Femur (tissue), 1 donor: ENCODE results near the gene SLC12A4.
"Not testable (repeated sequence)": the region's sequence is repeated elsewhere in the genome, so short reads cannot be mapped to it uniquely, and the experiment has no call there.

ENCODE experiments used
- DNase-seq: peaks from one replicate; pipeline ENCODE4 v3.0.0-alpha.2; 2017

The SLC12A4 gene

DNA sequence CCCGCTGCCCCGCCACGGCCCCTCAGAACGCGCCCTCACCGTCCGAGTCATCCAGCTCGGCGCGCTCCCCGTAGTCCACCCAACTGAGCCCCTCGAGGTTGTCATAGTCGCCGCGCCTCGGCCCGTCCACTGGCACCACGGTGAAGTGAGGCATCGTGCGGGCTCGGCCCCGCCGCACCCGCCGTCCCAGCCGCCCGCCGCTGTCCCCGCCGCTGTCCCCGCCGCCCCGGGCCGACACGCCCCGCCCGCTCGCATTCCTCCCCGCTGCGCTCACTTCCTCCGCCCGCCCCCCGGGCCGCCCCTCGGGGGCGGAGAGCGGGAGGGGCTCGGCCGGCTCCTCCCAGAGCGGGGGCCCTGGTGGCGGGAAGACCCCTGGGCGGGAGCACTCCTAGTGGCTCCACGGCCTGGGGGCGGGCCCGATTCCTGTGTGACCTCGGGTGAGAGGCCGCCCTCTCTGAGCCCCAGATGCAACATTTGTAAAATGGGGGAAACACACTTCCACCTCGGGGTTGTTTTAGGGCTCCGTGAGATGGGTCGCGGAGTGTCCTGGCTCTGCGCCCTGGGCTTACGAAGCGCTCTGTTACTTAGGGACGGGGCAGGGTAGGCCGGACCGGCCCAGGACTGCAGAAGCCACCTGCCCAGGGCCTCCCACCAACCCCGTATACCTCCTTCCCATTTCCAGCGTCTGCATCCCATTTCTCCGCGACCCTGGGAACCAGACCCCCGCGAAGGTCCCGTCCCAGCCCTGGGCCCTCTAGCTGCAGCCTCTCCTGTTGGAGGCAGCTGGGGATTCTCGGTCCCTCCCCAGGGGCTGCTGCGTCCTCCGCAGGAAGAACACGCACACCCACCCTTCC is at the start of gene SLC12A4:
Gene SLC12A4 (minus strand): TSS at position 238 of the 854 bp plus-strand sequence. CDS start 84 bp downstream, at position 154.
- peak; percentile 95 for DNase-seq

DNA sequence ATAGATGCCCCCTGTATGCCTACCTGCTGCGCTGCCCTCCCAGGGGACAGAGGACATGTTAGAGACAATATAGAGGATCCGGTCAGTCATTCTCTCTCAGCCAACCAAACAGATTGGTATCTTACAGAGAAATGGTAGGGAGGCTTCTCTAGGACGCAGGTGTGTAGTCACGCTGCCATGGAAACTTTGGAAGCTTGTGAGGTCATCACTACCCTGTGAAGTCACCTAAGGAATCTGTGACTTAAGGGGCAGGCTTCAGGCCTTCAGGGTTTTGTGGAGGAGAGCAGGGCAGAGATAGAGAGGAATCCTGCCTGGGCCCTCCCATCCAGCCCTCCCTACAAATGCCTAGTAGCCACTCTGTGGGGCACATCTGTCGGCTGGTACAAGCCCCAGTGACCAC is 47.2 kb upstream of the SLC12A4 start, which contains the start of gene DPEP2NB:
Gene DPEP2NB (minus strand): TSS at position 231 of the 400 bp plus-strand sequence. CDS start 141 bp downstream, at position 90.
- DNase-seq, result no peak

DNA sequence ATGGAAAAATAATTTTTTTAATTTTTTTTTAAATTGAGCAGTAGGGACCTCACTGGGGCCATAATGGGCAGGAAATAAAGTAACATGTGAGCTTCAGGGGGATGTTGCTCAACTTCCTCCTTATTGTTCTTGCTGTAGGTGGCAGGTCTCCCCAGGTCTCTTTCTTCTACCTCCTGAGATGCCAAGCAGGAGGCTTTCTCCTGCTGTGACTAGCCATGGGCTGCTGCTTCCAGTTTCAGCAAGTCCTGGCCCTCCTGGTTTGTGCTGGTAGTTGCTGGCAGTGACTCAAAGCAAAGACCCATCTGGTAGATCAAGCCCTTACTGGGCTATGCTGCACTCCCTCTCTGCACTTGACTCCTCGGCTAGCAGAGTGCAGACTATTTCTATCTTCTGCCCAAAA is 45.0 kb upstream of the SLC12A4 start:
- no peak for DNase-seq

DNA sequence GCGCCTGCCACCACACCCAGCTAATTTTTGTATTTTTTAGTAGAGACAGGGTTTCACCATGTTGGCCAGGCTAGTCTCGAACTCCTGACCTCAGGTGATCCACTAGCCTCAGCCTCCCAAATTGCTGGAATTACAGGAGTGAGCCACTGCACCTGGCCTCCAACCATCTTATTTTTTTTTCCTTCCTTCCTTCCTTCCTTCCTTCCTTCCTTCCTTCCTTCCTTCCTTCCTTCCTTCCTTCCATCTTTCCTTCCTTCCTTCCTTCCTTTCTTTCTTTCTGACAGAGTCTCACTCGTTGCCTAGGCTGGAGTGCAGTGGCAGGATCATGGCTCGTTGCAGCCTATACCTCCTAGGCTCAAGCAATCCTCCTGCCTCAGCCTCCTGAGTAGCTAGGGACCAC is 41.4 kb upstream of the SLC12A4 start:
- not testable (repeated sequence) for DNase-seq

DNA sequence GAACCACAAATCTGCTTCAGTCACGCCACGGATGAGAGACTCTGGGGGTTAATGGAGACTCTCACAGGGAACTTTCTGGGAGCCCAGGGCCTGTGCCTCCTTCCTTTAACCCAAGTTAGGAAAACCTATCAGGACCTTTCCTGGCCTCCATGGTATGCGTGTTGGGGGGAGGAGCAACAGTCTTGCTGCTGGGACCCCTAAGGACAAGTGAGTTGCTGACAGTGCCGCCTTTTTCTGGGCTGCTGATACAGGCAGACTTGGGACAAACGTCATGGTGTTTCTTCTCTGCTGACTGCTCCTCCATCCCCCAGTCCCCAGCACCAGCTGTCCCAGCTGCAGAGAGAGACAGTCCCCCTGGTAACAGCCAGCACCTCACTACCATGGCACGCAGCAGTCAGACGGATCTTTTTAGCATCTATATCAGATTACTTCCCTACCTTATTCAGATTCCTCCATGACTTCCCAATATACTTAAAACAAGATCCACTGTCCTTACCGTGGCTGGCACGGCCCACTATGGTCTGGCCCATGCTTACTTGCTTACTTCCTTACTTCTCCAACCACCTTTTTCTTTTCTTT is 40.8 kb upstream of the SLC12A4 start:
- no peak for DNase-seq

DNA sequence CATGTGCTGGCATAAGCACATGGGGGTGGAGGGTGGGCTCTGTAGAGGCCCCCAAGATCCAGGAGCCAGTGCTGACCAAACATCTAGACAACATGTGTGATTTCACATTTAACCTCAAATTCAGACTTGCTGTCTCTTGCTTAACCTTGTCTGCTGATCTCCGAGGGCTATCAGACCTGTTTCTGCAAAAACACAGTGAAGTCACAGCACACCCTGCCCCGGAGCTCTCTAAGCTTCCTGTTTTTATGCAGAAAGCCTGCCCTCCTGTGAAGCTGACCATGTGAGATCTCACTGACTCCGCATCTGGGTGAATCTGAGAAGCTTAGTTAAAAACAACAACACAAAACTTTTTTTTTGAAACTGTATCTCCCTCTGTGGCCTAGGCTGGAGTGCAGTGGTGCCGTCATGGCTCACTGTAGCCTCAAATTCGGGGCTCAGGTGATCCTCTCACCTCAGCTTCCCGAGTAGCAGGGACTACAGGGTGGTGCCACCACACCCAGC is 37.4 kb upstream of the SLC12A4 start:
- DNase-seq, result peak; percentile 52

DNA sequence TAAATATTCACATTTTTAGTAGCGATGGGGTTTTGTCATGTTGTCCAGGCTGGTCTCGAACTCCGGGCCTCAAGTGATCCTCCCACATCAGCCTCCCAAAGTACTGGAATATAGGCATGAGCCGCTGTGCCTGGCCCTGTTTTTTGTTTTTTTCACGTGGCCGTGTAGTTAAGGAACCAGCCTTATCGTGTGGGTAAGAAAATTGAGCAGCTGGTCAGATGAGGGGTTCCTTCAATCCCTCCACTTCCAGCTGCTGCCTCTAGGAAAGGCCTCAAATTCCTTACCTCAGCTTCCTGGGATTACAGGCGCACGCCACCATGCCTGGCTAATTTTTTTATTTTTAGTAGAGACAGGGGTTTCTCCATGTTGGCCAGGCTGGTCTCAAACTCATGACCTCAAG is 36.8 kb upstream of the SLC12A4 start:
- no peak for DNase-seq

DNA sequence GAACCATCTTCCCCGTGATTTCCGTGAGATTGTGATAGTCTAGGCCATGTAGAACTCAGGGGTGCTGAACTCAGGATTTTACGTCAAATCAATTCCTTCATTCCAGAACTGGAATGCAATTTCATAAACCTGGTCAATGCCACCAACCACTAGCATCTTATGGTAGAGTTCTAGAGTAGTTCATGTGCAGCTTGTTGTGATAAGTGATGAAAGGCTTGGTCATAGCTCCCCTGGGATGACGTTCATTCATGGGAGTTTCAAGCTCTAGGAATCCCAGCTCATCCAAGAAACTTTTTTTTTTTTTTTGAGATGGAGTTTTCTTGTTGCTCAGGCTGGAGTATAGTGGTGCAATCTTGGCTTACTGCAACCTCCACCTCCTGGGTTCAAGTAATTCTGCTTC is 34.6 kb upstream of the SLC12A4 start:
- DNase-seq, result no peak

DNA sequence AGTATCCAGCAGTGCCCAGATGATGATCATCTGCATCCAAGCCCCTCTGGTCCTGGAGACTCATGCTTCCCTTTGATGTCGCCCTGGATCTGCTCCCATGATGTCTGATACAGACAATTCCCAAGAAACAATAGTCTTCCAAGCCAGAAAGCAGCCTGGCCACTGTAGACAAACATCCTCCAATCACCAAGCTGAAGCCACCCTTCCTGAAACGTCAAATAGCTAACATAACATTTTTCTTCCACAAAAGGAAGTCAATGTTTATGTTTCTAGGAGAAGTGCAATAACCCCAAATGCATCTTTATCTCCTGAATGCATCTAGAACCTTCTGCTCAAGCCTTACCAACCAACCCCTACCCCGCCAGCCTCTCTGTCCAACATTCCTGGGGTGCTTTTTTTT is 32.0 kb upstream of the SLC12A4 start:
- DNase-seq, result no peak

DNA sequence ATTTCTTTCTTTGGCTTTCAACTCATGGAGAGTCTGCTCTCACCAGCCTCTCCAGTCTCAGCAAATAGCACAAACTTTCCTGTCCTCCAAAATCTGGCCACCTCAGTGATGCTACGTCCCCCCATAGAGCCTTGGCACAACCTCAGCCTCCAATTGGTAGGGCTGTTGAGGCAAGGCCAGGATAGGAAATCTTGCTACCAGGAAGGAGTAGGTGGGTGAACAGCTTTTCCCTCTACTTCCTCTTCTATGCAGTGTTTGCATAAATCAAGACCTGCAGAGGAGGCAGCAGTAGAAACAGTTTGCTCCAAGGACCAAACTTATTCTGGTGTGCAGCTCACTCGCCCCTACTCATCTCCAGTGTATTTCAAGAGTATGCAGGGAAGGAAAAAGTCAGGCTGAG is 31.5 kb upstream of the SLC12A4 start:
- no peak for DNase-seq

DNA sequence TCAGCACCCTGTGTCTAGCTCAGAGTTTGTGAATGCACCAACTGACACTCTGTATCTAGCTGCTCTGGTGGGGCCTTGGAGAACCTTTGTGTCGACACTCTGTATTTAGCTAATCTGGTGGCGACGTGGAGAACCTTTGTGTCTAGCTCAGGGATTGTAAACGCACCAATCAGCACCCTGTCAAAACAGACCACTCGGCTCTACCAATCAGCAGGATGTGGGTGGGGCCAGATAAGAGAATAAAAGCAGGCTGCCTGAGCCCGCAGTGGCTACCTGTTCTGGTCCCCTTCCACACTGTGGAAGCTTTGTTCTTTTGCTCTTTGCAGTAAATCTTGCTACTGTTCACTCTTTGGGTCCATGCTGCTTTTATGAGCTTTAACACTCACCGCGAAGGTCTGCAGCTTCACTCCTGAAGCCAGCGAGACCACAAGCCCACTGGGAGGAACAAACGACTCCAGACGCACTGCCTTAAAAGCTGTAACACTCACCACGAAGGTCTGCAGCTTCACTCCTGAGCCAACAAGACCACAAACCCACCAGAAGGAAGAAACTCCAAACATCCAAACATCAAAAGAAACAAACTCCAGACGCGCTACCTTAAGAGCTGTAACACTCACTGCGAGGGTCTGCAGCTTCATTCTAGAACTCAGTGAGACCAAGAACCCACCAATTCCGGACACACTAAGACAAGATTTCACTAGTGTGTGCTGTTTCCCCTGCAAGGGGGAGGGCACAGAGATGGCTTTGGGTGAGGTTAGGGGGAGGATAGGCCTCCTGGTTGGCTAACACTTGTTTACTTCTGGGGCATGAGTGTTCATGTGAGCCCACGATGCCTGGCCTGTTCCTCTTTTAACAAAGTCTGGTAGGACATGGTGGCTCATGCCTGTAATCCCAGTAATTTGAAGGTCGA is 30.6 kb upstream of the SLC12A4 start, which contains the start of gene DPEP2:
Gene DPEP2 (minus strand): TSS at position 706 of the 910 bp plus-strand sequence. CDS start 6,272 bp downstream, outside the sequence.
- not testable (repeated sequence) for DNase-seq

DNA sequence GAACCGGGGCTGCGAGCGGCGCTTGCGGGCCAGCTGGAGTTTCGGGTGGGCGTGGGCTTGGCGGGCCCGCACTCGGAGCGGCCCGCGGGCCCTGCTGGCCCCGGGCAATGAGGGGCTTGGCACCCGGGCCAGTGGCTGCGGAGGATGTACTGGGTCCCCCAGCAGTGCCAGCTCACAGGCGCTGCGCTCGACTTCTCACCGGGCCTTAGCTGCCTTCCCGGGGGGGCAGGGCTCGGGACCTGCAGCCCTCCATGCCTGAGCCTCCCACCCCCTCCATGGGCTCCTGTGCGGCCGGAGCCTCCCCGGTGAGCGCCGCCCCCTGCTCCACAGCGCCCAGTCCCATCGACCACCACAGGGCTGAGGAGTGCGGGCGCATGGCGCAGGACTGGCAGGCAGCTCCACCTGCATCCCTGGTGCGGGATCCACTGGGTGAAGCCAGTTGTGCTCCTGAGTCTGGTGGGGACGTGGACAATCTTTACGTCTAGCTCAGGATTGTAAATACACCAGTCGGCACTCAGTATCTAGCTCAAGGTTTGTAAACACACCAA is 29.9 kb upstream of the SLC12A4 start:
- DNase-seq, result not testable (repeated sequence)

DNA sequence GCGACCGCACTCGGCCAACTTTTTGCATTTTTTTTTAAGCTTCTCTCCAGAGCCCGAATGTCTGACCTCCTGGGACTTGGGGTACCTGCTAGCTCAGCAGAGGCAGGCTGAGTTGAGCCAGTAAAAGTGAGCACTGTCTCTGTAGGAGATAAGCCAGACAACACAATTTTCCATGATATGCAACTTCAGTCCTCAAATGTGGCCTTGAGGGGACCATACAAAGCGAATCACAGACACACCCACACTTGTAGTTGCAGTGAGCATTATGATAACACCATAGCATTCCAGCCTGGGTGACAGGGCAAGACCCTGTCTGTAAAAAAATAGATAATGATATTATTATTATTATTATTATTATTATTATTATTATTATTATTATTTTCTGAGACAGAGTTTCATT is 28.2 kb upstream of the SLC12A4 start:
- no peak for DNase-seq

DNA sequence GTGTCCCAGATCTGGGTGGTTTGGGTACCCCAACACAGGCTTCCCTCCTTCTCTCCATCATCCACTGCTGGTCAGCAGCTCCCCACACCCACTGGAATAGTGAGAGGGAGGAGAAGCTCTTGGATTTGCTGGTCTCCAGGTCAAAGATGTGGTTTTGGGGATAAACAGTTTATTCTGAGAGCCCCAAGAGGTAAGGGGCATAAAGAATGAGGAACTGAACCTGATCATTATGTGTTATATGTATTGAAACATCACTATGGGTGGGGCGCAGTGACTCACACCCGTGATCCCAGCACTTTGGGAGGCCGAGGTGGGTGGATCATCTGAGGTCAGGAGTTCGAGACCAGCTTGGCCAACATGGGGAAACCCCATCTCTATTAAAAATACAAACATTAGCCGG is 27.0 kb upstream of the SLC12A4 start:
- DNase-seq, result no peak

DNA sequence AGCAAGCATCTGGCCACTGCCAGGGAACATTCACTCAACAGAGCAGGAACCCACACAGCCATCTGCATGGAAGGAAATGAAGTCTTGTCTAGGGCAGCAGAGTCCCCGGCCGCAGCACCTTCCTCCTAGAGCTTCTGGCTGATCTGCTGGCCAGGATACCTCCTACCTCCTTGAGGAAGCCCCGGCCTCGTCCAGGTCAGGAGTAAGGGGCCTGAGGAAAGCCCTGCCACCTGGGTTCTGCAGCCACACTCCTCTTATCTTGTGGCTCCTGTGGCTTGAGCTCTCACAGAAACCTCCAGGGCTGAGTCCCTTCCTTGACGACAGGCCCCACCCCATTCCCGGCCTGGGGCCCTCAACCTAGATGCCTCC is 25.6 kb upstream of the SLC12A4 start:
- DNase-seq, result not testable (repeated sequence)

DNA sequence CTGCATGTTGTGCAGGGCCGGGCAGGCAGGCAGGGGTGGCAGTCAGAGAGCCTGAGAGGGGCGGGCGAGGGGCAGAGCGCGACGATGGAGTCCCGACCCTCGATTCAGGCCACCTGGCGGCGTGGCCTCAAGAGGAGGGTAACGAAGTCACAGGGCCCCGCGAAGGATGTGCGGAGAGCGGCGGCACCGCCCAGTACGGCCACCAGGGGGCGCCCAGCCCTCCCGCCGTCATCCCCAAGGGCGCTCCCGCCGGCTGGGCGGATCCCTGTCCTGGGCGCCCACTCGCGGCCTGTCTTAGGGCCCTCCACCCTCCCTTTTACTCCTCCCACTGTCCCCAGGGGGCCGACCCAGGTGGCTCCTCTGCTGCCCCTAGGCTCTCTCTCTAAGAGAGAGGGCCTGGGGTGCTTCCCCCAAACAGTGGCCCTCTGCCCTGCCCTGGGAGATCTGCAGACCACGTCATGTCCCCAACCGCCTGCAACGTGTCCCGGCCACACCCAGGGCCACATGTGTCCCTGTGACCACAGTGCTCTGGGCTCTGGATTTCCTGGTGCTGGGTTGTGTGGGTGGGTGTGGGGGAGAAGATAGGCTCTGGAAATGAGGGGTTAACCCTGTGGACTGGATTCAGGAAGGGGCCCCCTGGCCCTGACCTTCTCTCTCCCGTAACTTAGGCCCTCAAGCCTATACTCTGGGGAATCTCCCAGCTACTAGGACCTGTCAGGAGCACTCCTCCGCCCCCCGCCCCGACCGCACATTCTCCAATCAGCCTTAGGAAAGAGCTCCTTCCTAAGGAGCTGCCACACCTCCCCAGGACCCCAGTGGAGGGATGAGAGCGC is 25.0 kb upstream of the SLC12A4 start:
- DNase-seq, result peak; percentile 82

DNA sequence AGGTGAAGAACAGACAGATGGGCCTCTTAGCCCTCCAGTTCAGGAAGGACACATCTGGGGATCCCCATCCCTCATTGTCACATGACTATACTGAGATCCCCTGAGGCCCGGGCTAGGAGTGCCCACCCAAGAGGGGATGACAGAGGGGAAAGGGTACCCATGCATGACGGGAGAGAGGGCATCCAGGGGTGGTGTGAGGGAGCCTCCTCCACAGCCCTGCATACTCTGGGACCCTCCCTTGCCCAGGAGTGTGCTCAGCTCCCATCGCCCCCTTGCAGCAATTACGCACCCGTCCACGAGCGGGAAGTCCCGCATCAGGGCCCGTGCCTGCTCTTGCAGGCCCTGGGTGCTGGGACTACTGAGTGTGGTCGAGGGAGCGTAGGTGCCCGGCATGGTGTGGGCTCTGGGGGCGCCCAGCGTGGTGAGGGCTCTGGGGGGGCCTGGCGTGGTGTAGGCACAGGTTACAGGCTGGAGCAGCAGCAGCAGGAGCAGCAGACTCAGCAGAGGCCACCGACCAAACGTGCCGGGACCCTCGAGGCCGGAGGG is 24.3 kb upstream of the SLC12A4 start:
- no peak for DNase-seq

DNA sequence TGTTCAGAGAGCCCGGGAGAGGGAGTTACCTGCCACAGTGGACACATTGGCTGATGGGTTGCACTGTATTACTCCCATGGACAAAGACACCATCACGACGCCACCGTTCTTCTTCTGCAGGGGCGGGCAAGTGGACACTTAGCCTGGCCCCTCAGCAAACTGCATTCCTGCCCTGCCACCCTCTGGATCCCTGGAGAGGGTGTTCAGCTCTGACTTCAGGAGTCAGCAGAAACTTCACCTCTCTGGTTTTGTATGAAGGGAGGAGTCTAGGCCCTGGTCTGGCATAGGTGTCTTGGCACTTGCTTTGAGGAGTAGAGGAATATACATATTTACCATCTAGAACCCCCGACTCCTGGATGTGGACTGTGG is 21.6 kb upstream of the SLC12A4 start:
- no peak for DNase-seq

DNA sequence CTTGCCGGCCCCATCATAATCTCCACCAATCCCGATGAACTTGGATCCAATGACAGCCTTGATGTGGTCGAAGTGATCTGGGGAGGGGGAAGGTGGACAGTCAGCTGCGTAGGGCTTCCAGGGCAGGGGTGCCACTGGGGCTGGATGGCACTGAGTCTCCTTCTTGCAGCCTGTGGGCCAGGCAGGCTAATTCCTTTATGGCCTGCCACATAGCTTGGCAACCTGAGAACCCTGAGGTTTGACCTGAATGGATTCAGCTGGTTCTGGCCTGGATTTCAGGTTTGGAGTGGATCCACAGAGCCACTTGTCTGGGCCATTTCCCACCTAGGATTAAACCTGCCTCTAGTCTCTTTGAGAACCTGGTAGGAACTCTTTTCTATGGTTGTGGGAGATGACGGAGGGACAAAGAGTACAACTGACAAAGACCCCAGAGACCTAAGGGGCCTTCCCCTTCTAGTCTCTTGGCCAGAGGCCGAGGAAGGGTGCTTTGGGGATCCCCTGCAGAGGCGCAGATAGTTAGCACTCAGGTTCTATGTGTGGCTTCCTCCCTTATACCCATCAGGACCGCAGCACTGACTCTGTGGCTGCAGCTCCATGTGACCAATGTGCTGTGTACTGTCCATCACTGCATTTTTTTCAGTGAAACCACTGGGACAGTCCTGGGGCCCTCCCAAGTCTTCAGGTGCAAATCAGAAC is 21.0 kb upstream of the SLC12A4 start:
- no peak for DNase-seq

DNA sequence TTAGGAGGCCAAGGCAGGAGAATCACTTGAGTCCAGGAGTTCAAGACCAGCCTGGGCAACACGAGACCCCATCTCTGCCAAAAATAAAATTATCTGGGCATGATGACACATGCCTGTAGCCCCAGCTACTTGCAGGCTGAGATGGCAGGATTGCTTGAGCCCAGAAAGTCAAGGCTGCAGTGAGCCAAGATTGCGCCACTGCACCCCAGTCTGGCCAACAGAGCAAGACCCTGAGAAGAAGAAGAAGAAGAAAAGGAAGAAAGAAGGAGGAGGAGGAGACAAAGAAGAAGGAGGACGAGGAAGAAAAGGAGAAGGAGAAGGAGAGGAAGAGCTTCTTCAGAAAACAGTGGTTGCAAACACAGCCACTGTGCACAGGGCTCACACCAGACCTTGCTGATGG is 20.2 kb upstream of the SLC12A4 start:
- DNase-seq, result no peak
